Thoracic aorta (tissue), 2 donors: Measurements from ENCODE around the gene CHN2. TPM values are rescaled to one million over a fixed set of nuclear protein-coding genes. Genes with fewer than 3 reads are reported as not detected.

Source experiments
- ATAC-seq: fragments of 150-250 bp; one replicate; pipeline ENCODE4 v1.8.0; 2017; ENCODE audit warnings: low read depth; ENCODE audit not compliant: insufficient number of reproducible peaks, low FRiP score
- DNase-seq: peaks from one replicate; pipeline ENCODE4 v3.0.0-alpha.2; 2020; ENCODE audit warnings: low spot score
- H3K27ac ChIP-seq, 2 donors: fragments of 200-600 bp; sonication (generic); 1 replicate in 1 of 2; 2 replicates in 1 of 2; pipeline ENCODE4 v1.5.1; 2016; ENCODE audit warnings: mild to moderate bottlenecking in 2 of 2, moderate library complexity in 2 of 2
- H3K27me3 ChIP-seq: fragments of 200-600 bp; sonication (generic); replicated peaks from 2 replicates; pipeline ENCODE4 v1.6.0; 2016; ENCODE audit warnings: mild to moderate bottlenecking; ENCODE audit not compliant: insufficient read depth
- H3K36me3 ChIP-seq: fragments of 200-600 bp; sonication (generic); one replicate; pipeline ENCODE4 v1.5.1; 2016
- H3K4me1 ChIP-seq, 2 donors: fragments of 200-600 bp; sonication (generic); 1 replicate in 1 of 2; 2 replicates in 1 of 2; pipeline versions ENCODE4 v1.5.1 to v1.6.0; 2016; ENCODE audit warnings: low read depth in 2 of 2, mild to moderate bottlenecking in 1 of 2; ENCODE audit not compliant: control insufficient read depth in 1 of 2
- H3K4me3 ChIP-seq: fragments of 200-600 bp; sonication (generic); 2 replicates; pipeline ENCODE4 v1.5.1; 2016; ENCODE audit warnings: mild to moderate bottlenecking
- H3K9me3 ChIP-seq: fragments of 200-600 bp; sonication (generic); 2 replicates; pipeline ENCODE4 v1.5.1; 2016
- total RNA-seq, 2 donors: library from RNA; depleted of rRNA; stranded (reverse); fragments of >200 nt; gene quantifications; one replicate each; pipeline versions ENCODE4 v1.1.0 to v1.2.3, GENCODE V29; 2016
- TF ChIP-seq, protein P1 (sequence below): fragments of 200-600 bp; sonication (generic); IDR thresholded peaks from one replicate; pipeline ENCODE4 v1.5.1; 2019; ENCODE audit warnings: antibody characterized with exemption

The CHN2 gene
- total RNA-seq, 2 donors from 2014 or later: 22.6 to 44.7 TPM

DNA sequence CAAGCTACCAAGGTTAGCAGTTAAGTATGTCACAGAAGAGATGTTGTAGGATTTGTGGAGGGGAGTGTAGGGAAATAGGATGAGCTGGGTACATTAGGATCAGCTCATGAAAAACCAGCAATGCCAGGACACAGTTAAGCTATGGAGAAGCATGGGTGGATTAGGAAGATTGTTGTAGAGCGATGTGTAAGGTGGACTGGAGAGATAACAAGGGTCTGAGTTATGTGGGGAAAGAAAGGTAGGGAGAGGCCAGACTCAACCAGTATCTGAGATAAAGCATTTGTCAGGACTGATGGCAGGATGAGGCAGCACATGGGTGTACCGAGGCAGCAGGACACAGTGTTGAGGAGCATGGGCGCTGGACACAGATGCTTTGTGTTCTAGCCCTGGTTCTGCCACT, 283.7 kb downstream of the CHN2 start:
- Histone ChIP-seq H3K4me3 (no peak overlapping the region), H3K36me3 (no peaks in the 10 kb centered on the region), H3K4me1 (peaks cover 14 to 32% of the 10 kb centered on the region in 2 donors), H3K27ac (no peak overlapping the region), H3K27me3 (no peaks in the 10 kb centered on the region), H3K9me3 (no peaks in the 10 kb centered on the region)
- TF ChIP-seq, protein P1, sequence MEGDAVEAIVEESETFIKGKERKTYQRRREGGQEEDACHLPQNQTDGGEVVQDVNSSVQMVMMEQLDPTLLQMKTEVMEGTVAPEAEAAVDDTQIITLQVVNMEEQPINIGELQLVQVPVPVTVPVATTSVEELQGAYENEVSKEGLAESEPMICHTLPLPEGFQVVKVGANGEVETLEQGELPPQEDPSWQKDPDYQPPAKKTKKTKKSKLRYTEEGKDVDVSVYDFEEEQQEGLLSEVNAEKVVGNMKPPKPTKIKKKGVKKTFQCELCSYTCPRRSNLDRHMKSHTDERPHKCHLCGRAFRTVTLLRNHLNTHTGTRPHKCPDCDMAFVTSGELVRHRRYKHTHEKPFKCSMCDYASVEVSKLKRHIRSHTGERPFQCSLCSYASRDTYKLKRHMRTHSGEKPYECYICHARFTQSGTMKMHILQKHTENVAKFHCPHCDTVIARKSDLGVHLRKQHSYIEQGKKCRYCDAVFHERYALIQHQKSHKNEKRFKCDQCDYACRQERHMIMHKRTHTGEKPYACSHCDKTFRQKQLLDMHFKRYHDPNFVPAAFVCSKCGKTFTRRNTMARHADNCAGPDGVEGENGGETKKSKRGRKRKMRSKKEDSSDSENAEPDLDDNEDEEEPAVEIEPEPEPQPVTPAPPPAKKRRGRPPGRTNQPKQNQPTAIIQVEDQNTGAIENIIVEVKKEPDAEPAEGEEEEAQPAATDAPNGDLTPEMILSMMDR: no peak
- no peak for ATAC-seq
- no peak for DNase-seq

GRCh38 chr7:29478687-29479240, 284.2 kb downstream of the CHN2 start:
- Histone ChIP-seq H3K4me3 (no peak overlapping the region), H3K27me3 (no peaks in the 10 kb centered on the region)
- no peak for DNase-seq

DNA sequence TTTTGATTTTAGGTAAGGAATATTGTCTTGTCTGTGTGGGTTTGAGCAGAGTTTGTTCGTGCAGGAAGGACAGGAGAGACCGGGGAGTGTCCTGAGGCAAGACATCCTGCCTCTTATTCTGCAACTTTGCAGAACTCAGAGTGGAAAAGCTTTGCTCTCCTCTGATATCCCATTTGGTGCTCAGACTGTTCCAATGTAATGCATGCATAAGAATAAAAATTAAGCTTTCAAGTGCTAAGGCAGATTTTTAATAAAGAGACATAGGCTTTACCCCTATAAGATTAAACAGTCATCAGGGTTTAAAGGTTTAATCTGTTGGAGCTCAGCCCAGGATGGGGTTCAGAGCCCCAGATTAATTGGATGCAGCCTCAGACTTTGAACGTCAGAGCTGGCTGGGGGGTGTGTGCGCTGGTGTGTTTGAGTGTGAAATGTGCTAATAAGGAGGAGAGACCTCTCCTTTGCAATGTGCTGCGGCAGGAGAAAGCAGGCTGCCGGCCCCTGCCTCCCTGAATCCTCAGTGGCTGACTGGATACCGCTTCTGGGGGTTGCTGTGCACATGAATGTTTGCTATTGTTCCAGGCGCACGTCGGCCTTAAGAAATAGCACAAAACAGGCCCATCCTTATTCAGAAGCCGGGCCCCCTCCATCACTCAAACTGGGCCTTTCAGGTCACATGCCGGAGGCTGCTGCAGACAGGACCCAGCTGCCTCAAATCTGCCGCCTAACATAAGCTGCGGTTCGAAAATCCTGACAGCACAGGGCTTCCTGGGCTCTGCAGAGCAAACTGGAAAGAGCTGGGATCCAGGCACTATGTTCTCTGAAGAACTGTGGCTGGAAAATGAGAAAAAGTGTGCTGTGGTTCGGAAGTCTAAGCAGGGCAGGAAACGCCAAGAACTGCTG, 285.0 kb downstream of the CHN2 start:
- Histone ChIP-seq H3K4me3 (peak overlapping the region; percentile 51), H3K4me1 (peaks cover 14 to 32% of the 10 kb centered on the region in 2 donors), H3K36me3 (no peaks in the 10 kb centered on the region), H3K27ac (peak overlapping the region; percentile 79 to 82), H3K27me3 (no peaks in the 10 kb centered on the region), H3K9me3 (no peaks in the 10 kb centered on the region)
- ATAC-seq: no peak
- TF ChIP-seq, protein P1: no peak
- DNase-seq: no peak

More at GRCh38 chr7:29478687-29479240, 284.2 kb downstream of the CHN2 start:
- no peak for ATAC-seq
- Histone ChIP-seq H3K27ac (no peak overlapping the region), H3K9me3 (no peaks in the 10 kb centered on the region), H3K36me3 (no peaks in the 10 kb centered on the region), H3K4me1 (peaks cover 14 to 32% of the 10 kb centered on the region in 2 donors)
- TF ChIP-seq, protein P1: no peak

- DNase-seq: no peak
- Histone ChIP-seq H3K27me3 (no peaks in the 10 kb centered on the region), H3K36me3 (no peaks in the 10 kb centered on the region), H3K4me1 (peaks cover 14 to 41% of the 10 kb centered on the region in 2 donors), H3K4me3 (peak overlapping the region; percentile 51), H3K27ac (peak overlapping the region; percentile 79 to 82), H3K9me3 (no peaks in the 10 kb centered on the region)
- TF ChIP-seq, protein P1: no peak
- ATAC-seq: peak; percentile 66
Measured at GRCh38 chr7:29480451-29480850, 285.9 kb downstream of the CHN2 start.

DNA sequence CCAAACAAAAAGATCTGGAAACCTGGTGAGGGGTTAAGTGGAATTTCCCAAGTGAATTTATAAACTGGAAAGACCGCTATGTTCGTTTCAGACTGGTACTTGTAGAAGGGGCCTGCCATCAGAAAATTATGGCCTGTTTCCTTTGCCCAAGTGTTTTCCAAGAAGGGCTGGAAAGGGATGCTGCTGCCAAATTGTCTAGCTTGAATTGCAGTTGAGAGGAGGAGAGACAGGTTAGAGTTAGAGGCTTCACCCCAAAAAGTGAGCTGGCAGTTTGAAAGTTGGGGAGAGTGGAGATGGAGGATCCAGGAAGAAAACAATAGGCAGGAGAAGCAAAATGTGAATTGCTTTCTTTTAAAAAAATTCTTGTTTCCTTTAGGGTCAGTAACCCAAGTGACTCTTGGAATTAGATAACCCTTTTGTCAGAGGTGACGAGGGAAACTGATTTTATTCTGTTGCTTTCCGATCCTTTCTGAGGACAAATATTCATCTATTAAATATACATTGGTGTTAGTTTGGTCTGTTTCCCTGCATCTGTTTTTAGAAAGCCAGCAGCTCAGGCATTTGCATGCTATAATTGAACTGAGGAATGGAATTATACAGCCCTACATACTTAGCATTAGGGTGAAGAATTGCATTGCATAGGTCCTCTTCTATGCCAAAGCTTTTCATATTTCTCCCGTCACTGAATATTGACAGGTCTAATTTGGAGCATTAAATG, 286.5 kb downstream of the CHN2 start:
- peaks cover 14 to 45% of the 10 kb centered on the region in 2 donors for H3K4me1 ChIP-seq
- no peaks in the 10 kb centered on the region for H3K27me3 ChIP-seq
- peak overlapping the region; percentile 51 for H3K4me3 ChIP-seq
- TF ChIP-seq, protein P1: no peak
- no peaks in the 10 kb centered on the region for H3K9me3 ChIP-seq
- H3K27ac ChIP-seq: peak overlapping the region; percentile 79 to 82
- ATAC-seq: no peak
- H3K36me3 ChIP-seq: no peaks in the 10 kb centered on the region
- DNase-seq: no peak
